Measurements from ENCODE around the gene GFAP. TPM values are rescaled to one million over a fixed set of nuclear protein-coding genes. Genes with fewer than 3 reads are reported as not detected.

Gene GFAP
- total and polyA plus RNA-seq, 4 donors: 1.4 to 17.6 (median 5.1) TPM

- H3K9me3 ChIP-seq (ENCODE audit: control insufficient read depth, low read length): no peaks in the 10 kb centered on the region
- H3K4me1 ChIP-seq (ENCODE audit: control insufficient read depth in 1 of 2, insufficient read depth in 2 of 2, low read length in 2 of 2): peaks cover 0 to 3% of the 10 kb centered on the region in 2 donors
- H3K4me3 ChIP-seq (ENCODE audit: low read length in 2 of 2): no peak overlapping the region
- DNase-seq (no peak), ATAC-seq (ENCODE audit: low FRiP score) (no peak)
- 17 to 33% methylated on average over 2 of the region's 2 CpGs for whole genome bisulfite sequencing, 2 donors
- intact Hi-C loops (cut with DNase I): no loop called here
- H3K27me3 ChIP-seq (ENCODE audit: control insufficient read depth in 1 of 2, insufficient read depth in 2 of 2, low read length in 1 of 2): no peaks in the 10 kb centered on the region
- no peak overlapping the region for H3K27ac ChIP-seq (ENCODE audit: low read depth in 1 of 2, low read length in 2 of 2)
- H3K36me3 ChIP-seq (ENCODE audit: control insufficient read depth in 1 of 2, insufficient read depth in 2 of 2, low read length in 1 of 2): peaks cover 17 to 25% of the 10 kb centered on the region in 2 donors
Observed at GRCh38 chr17:44884941-44885340, 30.4 kb downstream of the GFAP start.

DNA sequence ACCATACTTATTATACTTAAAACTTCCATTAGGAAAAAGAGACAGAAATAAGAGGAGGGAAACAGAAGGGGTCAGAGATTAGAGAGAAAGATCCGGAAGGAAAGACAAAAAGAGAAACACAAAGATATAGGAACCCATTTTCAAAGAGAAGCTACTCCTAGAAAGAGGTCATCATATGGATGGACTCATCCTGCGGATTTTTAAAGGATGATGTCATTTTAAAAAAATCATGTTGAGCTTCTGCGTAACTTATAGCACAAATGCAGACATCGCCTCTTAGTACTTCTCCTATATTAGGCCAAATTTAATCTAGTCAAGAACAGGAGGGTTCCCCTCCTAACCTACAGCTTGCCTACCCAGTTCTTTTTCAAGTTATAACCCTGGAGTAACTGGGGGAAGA is 34.2 kb downstream of the GFAP start:
- Histone ChIP-seq H3K27me3 (ENCODE audit: control insufficient read depth in 1 of 2, insufficient read depth in 2 of 2, low read length in 1 of 2) (no peaks in the 10 kb centered on the region), H3K27ac (ENCODE audit: low read depth in 1 of 2, low read length in 2 of 2) (no peak overlapping the region), H3K9me3 (ENCODE audit: control insufficient read depth, low read length) (no peaks in the 10 kb centered on the region), H3K4me1 (ENCODE audit: control insufficient read depth in 1 of 2, insufficient read depth in 2 of 2, low read length in 2 of 2) (no peaks in the 10 kb centered on the region), H3K36me3 (ENCODE audit: control insufficient read depth in 1 of 2, insufficient read depth in 2 of 2, low read length in 1 of 2) (peaks cover 16 to 27% of the 10 kb centered on the region in 2 donors), H3K4me3 (ENCODE audit: low read length in 2 of 2) (no peak overlapping the region)
- intact Hi-C loops (cut with DNase I): no loop called here
- DNase-seq (no peak), ATAC-seq (ENCODE audit: low FRiP score) (no peak)
- 83 to 90% methylated on average over 4 of the region's 4 CpGs for WGBS, 2 donors

DNA sequence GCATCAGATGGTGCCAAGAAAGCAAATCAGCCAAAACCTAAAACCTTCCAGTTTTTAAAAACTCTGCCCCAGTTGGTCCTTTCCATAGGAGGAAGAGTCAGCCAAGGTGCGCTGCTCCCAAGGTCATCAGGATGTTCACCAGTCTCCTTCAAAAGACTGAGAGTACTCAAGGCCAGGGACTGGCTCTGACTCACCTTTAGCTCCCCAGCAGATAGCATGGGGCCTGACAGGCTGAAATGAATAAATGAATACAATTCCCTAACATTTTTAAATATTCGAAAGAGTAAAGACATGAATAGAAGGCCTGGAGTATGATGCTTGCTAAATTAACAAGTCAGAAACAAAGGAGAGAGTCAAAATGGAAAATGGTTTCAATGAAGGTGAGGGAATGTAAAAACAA is 35.2 kb downstream of the GFAP start:
- H3K36me3 ChIP-seq (ENCODE audit: control insufficient read depth in 1 of 2, insufficient read depth in 2 of 2, low read length in 1 of 2): peaks cover 19 to 28% of the 10 kb centered on the region in 2 donors
- intact Hi-C loops (cut with DNase I): no loop called here
- 96 to 99% methylated on average over 2 of the region's 2 CpGs for WGBS, 2 donors

DNA sequence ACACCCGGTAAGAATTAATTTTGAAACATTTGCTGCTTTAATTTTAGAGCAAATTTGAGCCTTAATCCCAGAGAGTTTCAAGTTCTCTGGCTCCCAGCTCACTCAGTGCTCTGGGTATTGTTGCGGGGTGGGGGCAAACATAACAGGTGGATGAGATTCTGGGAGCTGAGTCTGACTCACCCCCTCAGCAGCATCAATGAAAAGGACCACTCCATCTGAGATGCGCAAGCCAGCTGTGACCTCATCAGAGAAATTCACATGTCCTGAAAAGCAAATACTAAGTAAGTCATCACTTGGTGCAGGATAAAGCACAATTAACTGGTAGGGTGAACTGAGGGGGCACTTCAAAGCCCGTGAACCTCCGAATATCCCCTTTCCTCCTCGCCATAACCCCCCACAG is 35.9 kb downstream of the GFAP start:
- intact Hi-C loops (cut with DNase I): no loop called here
- peaks cover 17 to 21% of the 10 kb centered on the region in 2 donors for H3K36me3 ChIP-seq (ENCODE audit: control insufficient read depth in 1 of 2, insufficient read depth in 2 of 2, low read length in 1 of 2)
- H3K27ac ChIP-seq (ENCODE audit: low read depth in 1 of 2, low read length in 2 of 2): no peak overlapping the region
- WGBS, 2 donors: 87 to 92% methylated on average over 6 of the region's 6 CpGs
- H3K27me3 ChIP-seq (ENCODE audit: control insufficient read depth in 1 of 2, insufficient read depth in 2 of 2, low read length in 1 of 2): no peaks in the 10 kb centered on the region
- no peak for ATAC-seq (ENCODE audit: low FRiP score)
- no peaks in the 10 kb centered on the region for H3K9me3 ChIP-seq (ENCODE audit: control insufficient read depth, low read length)
- H3K4me3 ChIP-seq (ENCODE audit: low read length in 2 of 2): no peak overlapping the region
- no peaks in the 10 kb centered on the region for H3K4me1 ChIP-seq (ENCODE audit: control insufficient read depth in 1 of 2, insufficient read depth in 2 of 2, low read length in 2 of 2)
- no peak for DNase-seq

More for the DNA sequence above, 35.2 kb downstream of the GFAP start:
- Histone ChIP-seq H3K4me3 (ENCODE audit: low read length in 2 of 2) (no peak overlapping the region), H3K27me3 (ENCODE audit: control insufficient read depth in 1 of 2, insufficient read depth in 2 of 2, low read length in 1 of 2) (no peaks in the 10 kb centered on the region), H3K9me3 (ENCODE audit: control insufficient read depth, low read length) (no peaks in the 10 kb centered on the region), H3K27ac (ENCODE audit: low read depth in 1 of 2, low read length in 2 of 2) (no peak overlapping the region), H3K4me1 (ENCODE audit: control insufficient read depth in 1 of 2, insufficient read depth in 2 of 2, low read length in 2 of 2) (no peaks in the 10 kb centered on the region)
- ATAC-seq (ENCODE audit: low FRiP score) (no peak), DNase-seq (no peak)

- Histone ChIP-seq H3K36me3 (ENCODE audit: control insufficient read depth in 1 of 2, insufficient read depth in 2 of 2, low read length in 1 of 2) (peaks cover 17 to 21% of the 10 kb centered on the region in 2 donors), H3K4me1 (ENCODE audit: control insufficient read depth in 1 of 2, insufficient read depth in 2 of 2, low read length in 2 of 2) (no peaks in the 10 kb centered on the region), H3K4me3 (ENCODE audit: low read length in 2 of 2) (no peak overlapping the region), H3K27ac (ENCODE audit: low read depth in 1 of 2, low read length in 2 of 2) (no peak overlapping the region), H3K27me3 (ENCODE audit: control insufficient read depth in 1 of 2, insufficient read depth in 2 of 2, low read length in 1 of 2) (no peaks in the 10 kb centered on the region), H3K9me3 (ENCODE audit: control insufficient read depth, low read length) (no peaks in the 10 kb centered on the region)
- DNase-seq (no peak), ATAC-seq (ENCODE audit: low FRiP score) (no peak)
- intact Hi-C loops (cut with DNase I): no loop called here
- 39 to 42% methylated on average over 6 of the region's 6 CpGs for WGBS, 2 donors
Observed at GRCh38 chr17:44878627-44879221, 36.6 kb downstream of the GFAP start.

- Histone ChIP-seq H3K27ac (ENCODE audit: low read depth in 1 of 2, low read length in 2 of 2) (no peak overlapping the region), H3K27me3 (ENCODE audit: control insufficient read depth in 1 of 2, insufficient read depth in 2 of 2, low read length in 1 of 2) (no peaks in the 10 kb centered on the region), H3K4me1 (ENCODE audit: control insufficient read depth in 1 of 2, insufficient read depth in 2 of 2, low read length in 2 of 2) (no peaks in the 10 kb centered on the region), H3K4me3 (ENCODE audit: low read length in 2 of 2) (no peak overlapping the region), H3K36me3 (ENCODE audit: control insufficient read depth in 1 of 2, insufficient read depth in 2 of 2, low read length in 1 of 2) (peaks cover 13 to 18% of the 10 kb centered on the region in 2 donors), H3K9me3 (ENCODE audit: control insufficient read depth, low read length) (no peaks in the 10 kb centered on the region)
- ATAC-seq (ENCODE audit: low FRiP score) (no peak), DNase-seq (no peak)
- intact Hi-C loops (cut with DNase I): no loop called here
- WGBS, 2 donors: 70 to 71% methylated on average over 5 of the region's 5 CpGs
Observed at GRCh38 chr17:44877121-44877520, 38.2 kb downstream of the GFAP start.

DNA sequence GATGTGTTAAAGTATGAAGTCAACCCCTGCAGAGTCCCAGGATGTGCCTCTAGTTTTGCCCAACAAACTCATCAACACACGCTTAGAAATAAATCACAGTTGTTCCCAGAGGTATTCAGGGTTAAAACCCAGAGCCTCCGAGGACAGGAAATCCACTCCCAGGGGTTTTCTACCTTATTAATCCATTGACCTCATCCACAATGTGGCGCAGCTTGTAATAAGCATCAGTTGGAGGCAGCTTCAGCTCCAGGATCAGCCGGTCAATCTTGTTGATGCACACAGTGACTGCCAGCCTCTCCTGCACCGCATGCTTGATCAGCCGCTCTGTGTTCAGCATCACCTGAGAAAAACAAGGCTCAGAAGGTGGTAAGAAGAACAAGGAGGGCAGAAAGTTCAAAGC is 39.5 kb downstream of the GFAP start:
- H3K27ac ChIP-seq (ENCODE audit: low read depth in 1 of 2, low read length in 2 of 2): no peak overlapping the region
- intact Hi-C loops (cut with DNase I): no loop called here
- peaks cover 9 to 18% of the 10 kb centered on the region in 2 donors for H3K36me3 ChIP-seq (ENCODE audit: control insufficient read depth in 1 of 2, insufficient read depth in 2 of 2, low read length in 1 of 2)

GRCh38 chr17:44872131-44872768 is 43.0 kb downstream of the GFAP start:
- WGBS, 2 donors: 12 to 19% methylated on average over 9 of the region's 9 CpGs
- ATAC-seq (ENCODE audit: low FRiP score) (peak; percentile 52), DNase-seq (peak; percentile 33 to 61)
- H3K9me3 ChIP-seq (ENCODE audit: control insufficient read depth, low read length): no peaks in the 10 kb centered on the region
- H3K4me1 ChIP-seq (ENCODE audit: control insufficient read depth in 1 of 2, insufficient read depth in 2 of 2, low read length in 2 of 2): no peaks in the 10 kb centered on the region
- no peaks in the 10 kb centered on the region for H3K27me3 ChIP-seq (ENCODE audit: control insufficient read depth in 1 of 2, insufficient read depth in 2 of 2, low read length in 1 of 2)
- peak overlapping the region in 1 of 2 donors; percentile 68 for H3K27ac ChIP-seq (ENCODE audit: low read depth in 1 of 2, low read length in 2 of 2)
- H3K36me3 ChIP-seq (ENCODE audit: control insufficient read depth in 1 of 2, insufficient read depth in 2 of 2, low read length in 1 of 2): peaks cover 7 to 11% of the 10 kb centered on the region in 2 donors
- intact Hi-C loops (cut with DNase I): no loop called here
- no peak overlapping the region for H3K4me3 ChIP-seq (ENCODE audit: low read length in 2 of 2)

More for the DNA sequence above, 39.5 kb downstream of the GFAP start:
- Histone ChIP-seq H3K4me1 (ENCODE audit: control insufficient read depth in 1 of 2, insufficient read depth in 2 of 2, low read length in 2 of 2) (no peaks in the 10 kb centered on the region), H3K9me3 (ENCODE audit: control insufficient read depth, low read length) (no peaks in the 10 kb centered on the region), H3K27me3 (ENCODE audit: control insufficient read depth in 1 of 2, insufficient read depth in 2 of 2, low read length in 1 of 2) (no peaks in the 10 kb centered on the region), H3K4me3 (ENCODE audit: low read length in 2 of 2) (no peak overlapping the region)
- WGBS, 2 donors: 91 to 92% methylated on average over 6 of the region's 6 CpGs
- no peak for ATAC-seq (ENCODE audit: low FRiP score)
- DNase-seq: peak in 1 of 2 donors; percentile 41

DNA sequence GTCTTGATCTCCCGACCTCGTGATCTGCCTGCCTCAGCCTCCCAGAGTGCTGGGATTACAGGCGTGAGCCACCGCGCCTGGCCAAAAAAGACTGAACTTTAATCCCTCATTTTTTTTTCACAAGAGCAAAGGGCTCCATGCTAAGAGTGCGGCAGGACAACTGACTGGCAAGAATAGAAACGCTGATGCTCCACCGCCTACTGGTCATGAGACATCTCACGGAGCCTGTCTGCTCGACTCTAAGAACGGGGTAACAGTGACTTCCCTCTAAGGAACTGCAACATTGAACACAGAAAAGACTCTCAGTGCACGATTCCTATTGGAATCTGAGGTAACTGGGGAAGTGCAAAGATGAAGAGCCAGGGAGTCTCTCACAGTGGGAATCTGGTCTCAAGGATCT is 43.7 kb downstream of the GFAP start:
- Histone ChIP-seq H3K27ac (ENCODE audit: low read depth in 1 of 2, low read length in 2 of 2) (no peak overlapping the region), H3K4me3 (ENCODE audit: low read length in 2 of 2) (no peak overlapping the region), H3K9me3 (ENCODE audit: control insufficient read depth, low read length) (no peaks in the 10 kb centered on the region), H3K36me3 (ENCODE audit: control insufficient read depth in 1 of 2, insufficient read depth in 2 of 2, low read length in 1 of 2) (peaks cover 7 to 11% of the 10 kb centered on the region in 2 donors), H3K4me1 (ENCODE audit: control insufficient read depth in 1 of 2, insufficient read depth in 2 of 2, low read length in 2 of 2) (no peaks in the 10 kb centered on the region), H3K27me3 (ENCODE audit: control insufficient read depth in 1 of 2, insufficient read depth in 2 of 2, low read length in 1 of 2) (no peaks in the 10 kb centered on the region)
- intact Hi-C loops (cut with DNase I): no loop called here
- no peak for DNase-seq
- ATAC-seq (ENCODE audit: low FRiP score): no peak
- 95 to 96% methylated on average over 12 of the region's 12 CpGs for WGBS, 2 donors
